DND-41 (cell line): ENCODE results near the gene OR10G7.

Experiments used
- CTCF ChIP-seq: IDR thresholded peaks from 2 replicates; pipeline ENCODE4 v1.5.1; 2012; ENCODE audit warnings: borderline replicate concordance, low read length, moderate library complexity, mild to moderate bottlenecking; ENCODE audit not compliant: poor library complexity, severe bottlenecking; ENCODE audit errors: extremely low read depth
- EZH2 ChIP-seq: IDR thresholded peaks from 3 replicates; pipeline ENCODE4 v1.6.1; 2012; ENCODE audit warnings: borderline replicate concordance, low read depth, mild to moderate bottlenecking, moderate library complexity, low read length, inconsistent platforms; ENCODE audit not compliant: severe bottlenecking

- TF ChIP-seq CTCF (no peak), EZH2 (no peak)
These were observed 9.6 kb upstream of the OR10G7 start for GRCh38 chr11:124050748-124051147.
